GM10847 (cell line): ENCODE data around the gene PPT2.
A peak's percentile ranks its signal among the peaks of the same experiment; 100 is the strongest.

Experiments
- POLR2A ChIP-seq: IDR thresholded peaks from 2 replicates; pipeline ENCODE4 v1.6.1; 2011; ENCODE audit not compliant: insufficient read length; ENCODE audit errors: extremely low read depth

Gene PPT2

GRCh38 chr6:32190054-32190851, 36.3 kb downstream of the PPT2 start, which contains the start of gene PBX2:
TSS of gene PBX2 (minus strand) at chr6:32190202. CDS start at chr6:32189915, 287 bp downstream.
- peak; percentile 49 for TF ChIP-seq POLR2A

GRCh38 chr6:32190911-32191677, 37.2 kb downstream of the PPT2 start:
- no peak for TF ChIP-seq POLR2A

- TF ChIP-seq POLR2A, result no peak
Observed at GRCh38 chr6:32191696-32192607, 38.0 kb downstream of the PPT2 start.

- TF ChIP-seq POLR2A, result peak; percentile 26
Observed at GRCh38 chr6:32192608-32193039, 38.7 kb downstream of the PPT2 start, which contains the start of gene GPSM3. TSS of gene GPSM3 (minus strand) at chr6:32192643. CDS start at chr6:32192513, 130 bp downstream.

GRCh38 chr6:32194388-32194787, 40.4 kb downstream of the PPT2 start:
- no peak for TF ChIP-seq POLR2A

- peak; percentile 48 for TF ChIP-seq POLR2A
Observed at GRCh38 chr6:32194825-32195651, 41.1 kb downstream of the PPT2 start.

GRCh38 chr6:32195652-32195901, 41.6 kb downstream of the PPT2 start:
- TF ChIP-seq POLR2A, result no peak

- TF ChIP-seq POLR2A, result peak; percentile 88
Observed at GRCh38 chr6:32195902-32196681, 42.2 kb downstream of the PPT2 start.

GRCh38 chr6:32196682-32197616, 43.0 kb downstream of the PPT2 start:
- no peak for TF ChIP-seq POLR2A

- no peak for TF ChIP-seq POLR2A
Observed at GRCh38 chr6:32198345-32198696, 44.4 kb downstream of the PPT2 start.

GRCh38 chr6:32198866-32199265, 44.9 kb downstream of the PPT2 start:
- no peak for TF ChIP-seq POLR2A

- no peak for TF ChIP-seq POLR2A
Observed at GRCh38 chr6:32200711-32201475, 47.0 kb downstream of the PPT2 start.
